HS-5 (cell line): ENCODE measurements around the gene MSGN1.
A peak's percentile ranks its signal among the peaks of the same experiment; 100 is the strongest.
"Not testable (repeated sequence)": the region's sequence is repeated elsewhere in the genome, so short reads cannot be mapped to it uniquely, and the experiment has no call there.

Experiments
- DNase-seq: peaks from one replicate; pipeline ENCODE4 v3.0.0-alpha.2; 2012; ENCODE audit warnings: low read depth

MSGN1 gene

GRCh38 chr2:17805717-17806363, 10.4 kb upstream of the MSGN1 start:
- no peak for DNase-seq

GRCh38 chr2:17813010-17813741, 3.1 kb upstream of the MSGN1 start:
- no peak for DNase-seq

GRCh38 chr2:17813742-17814473, 2.4 kb upstream of the MSGN1 start:
- no peak for DNase-seq

- DNase-seq, result no peak
These were observed 1.7 kb upstream of the MSGN1 start for GRCh38 chr2:17814601-17815000.

- DNase-seq, result no peak
These were observed 634 bp upstream of the MSGN1 start for GRCh38 chr2:17815468-17816184.

GRCh38 chr2:17818235-17818815, 2.1 kb downstream of the MSGN1 start:
- DNase-seq, result no peak

- DNase-seq, result no peak
These were observed 4.8 kb downstream of the MSGN1 start for GRCh38 chr2:17821080-17821479.

- DNase-seq, result no peak
These were observed 5.5 kb downstream of the MSGN1 start for GRCh38 chr2:17821535-17822444.

GRCh38 chr2:17822445-17823117, 6.3 kb downstream of the MSGN1 start:
- DNase-seq, result no peak

- DNase-seq, result not testable (repeated sequence)
These were observed 7.4 kb downstream of the MSGN1 start for GRCh38 chr2:17823646-17824045.

- DNase-seq, result no peak
These were observed 11.1 kb downstream of the MSGN1 start for GRCh38 chr2:17827316-17827715.

GRCh38 chr2:17827785-17828184, 11.5 kb downstream of the MSGN1 start:
- DNase-seq, result no peak

GRCh38 chr2:17830053-17831034, 14.1 kb downstream of the MSGN1 start:
- DNase-seq, result peak; percentile 8

GRCh38 chr2:17835516-17835915, 19.3 kb downstream of the MSGN1 start:
- DNase-seq, result no peak

- no peak for DNase-seq
These were observed 23.7 kb downstream of the MSGN1 start for GRCh38 chr2:17839959-17840358.

- no peak for DNase-seq
These were observed 27.2 kb downstream of the MSGN1 start for GRCh38 chr2:17843457-17843856.

- no peak for DNase-seq
These were observed 29.5 kb downstream of the MSGN1 start for GRCh38 chr2:17845806-17846205.

GRCh38 chr2:17846676-17847075, 30.4 kb downstream of the MSGN1 start:
- no peak for DNase-seq

GRCh38 chr2:17847236-17847635, 31.0 kb downstream of the MSGN1 start:
- no peak for DNase-seq
